ENCODE measurements around the gene TRIM37.
"Not testable (repeated sequence)": the region's sequence is repeated elsewhere in the genome, so short reads cannot be mapped to it uniquely, and the experiment has no call there.

TRIM37 gene

DNA sequence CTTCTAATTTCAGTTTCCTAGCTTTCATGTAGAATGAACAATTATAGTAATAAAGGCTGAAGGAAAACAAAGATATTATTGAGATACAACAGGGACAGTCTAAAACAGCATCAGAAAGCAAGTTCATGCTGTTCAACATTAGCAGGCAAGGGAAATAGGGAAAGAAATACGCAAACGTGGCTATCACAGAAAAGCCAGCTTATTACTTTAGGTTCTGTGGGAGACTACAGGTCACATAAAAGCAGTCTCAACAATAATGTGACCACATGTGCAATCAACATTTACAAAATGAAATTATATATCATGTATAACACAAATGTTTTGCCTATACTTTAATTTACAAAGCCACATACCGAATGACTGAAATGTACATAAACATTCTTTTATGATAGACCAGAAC lies 4.9 kb upstream of the TRIM37 start:
- no peak for DNase-seq (ENCODE audit: low read depth)

DNA sequence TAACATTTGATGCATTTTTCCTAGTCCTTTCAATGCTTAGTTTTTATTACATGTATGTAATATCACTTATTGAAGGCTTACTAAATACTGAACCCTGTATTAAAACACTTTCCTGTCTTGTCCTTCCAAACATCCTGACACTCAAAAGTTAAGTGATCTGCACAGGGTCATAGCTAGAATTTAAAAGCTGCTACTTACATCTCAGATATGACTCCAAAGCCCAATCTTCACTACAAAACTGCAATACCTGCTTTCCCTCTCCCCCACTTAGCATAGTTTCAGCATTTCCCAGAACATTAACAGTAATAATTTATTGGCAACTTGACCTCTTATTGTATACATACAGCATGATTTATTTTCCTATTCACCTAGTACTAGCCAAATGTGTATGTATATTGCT lies 4.3 kb upstream of the TRIM37 start:
- no peak for DNase-seq (ENCODE audit: low read depth)

DNA sequence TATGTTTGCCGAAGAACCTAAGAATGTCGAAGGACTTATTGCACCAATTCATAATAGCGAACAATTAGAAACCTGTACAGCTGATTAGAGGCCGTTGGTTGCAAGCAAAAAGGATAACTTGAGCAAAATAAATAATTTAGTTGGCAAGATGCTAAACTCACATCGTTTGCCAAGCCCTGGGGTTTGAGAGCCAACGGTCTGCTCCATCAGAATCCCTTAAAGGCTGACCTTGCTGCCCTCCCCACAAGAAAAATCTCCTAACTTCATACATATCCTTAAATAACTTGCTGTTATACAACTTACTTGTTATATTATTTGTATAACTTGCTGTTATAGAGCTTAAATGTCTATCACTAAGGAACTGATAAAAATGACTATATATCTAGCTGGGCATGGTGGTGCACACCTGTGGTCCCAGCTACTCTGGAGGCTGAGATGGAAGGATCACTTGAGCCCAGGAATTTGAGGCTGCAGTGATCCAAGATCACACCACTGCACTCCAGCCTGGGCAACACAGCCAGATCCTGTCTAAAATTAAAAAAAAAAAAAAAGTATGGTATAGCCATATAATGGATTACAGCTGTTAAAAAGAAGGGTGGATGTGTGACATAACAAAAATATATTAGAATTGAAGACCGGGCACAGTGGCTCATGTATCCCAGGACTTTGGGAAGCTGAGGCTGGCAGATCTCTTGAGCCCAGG lies 1.9 kb upstream of the TRIM37 start:
- DNase-seq (ENCODE audit: low read depth) = no peak

DNA sequence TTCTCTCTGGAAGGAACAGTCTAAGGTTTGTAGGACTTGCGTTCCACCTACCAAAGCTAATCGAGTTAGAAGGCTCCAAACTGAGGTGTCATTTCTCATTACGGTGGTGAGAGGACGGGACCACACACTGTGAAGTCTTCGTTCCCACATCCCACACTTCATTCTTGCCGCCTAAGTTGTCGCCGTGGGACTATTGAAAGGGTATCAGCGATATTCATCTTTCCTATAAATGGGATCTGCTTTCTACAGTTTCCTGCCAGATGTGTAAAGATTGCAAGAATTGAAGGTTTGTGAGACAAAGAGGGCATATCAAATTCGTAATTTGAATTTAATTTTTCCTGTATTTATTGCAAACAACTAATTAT lies 608 bp upstream of the TRIM37 start:
- DNase-seq (ENCODE audit: low read depth) = no peak

DNA sequence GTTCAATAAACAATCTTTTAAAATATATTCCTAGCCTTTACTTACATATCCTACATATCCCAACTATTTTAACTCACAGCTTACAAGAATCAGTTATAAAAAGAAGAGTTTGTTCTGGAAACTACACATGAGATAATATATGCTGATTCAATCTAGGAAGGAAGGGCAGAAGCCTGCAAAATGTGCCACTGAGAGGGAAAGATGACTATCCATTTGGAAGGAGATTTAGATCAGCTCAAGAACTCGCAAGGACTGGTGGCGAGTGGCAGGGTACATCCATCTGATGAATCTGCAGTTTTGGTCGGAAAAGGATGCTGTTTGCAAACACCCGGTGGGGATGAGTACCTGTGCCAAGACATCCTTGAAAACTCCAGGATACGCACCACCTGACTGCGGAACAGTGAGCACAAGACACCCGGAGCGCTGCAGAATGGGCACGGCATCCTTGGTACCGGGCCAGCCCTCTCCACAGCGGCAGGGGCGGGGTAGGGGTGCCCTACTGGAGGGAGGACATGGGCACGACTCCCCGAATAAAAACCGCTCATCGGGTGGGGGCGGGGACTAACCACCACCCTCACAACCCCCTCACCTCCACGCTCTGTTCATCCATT lies 723 bp downstream of the TRIM37 start:
- DNase-seq (ENCODE audit: low read depth) = peak; percentile 61

DNA sequence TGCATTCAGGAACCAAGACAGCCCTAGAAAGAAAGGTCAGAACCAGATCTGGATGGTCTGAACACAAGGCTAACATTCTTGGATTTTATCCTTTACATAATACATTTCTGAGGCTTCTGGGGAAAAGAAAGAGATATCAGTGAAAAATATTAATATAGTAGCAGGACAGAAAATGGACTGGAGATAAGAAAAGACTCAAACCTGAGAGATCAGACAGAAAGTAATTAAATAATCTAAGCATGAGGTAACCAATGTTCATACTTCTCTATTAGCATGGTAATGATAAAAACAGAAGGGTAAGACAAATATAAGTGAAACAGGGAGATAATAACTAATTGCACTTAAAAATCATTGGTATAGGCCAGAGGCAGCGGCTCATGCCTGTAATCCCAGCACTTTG lies 5.5 kb downstream of the TRIM37 start:
- DNase-seq (ENCODE audit: low read depth) = no peak

DNA sequence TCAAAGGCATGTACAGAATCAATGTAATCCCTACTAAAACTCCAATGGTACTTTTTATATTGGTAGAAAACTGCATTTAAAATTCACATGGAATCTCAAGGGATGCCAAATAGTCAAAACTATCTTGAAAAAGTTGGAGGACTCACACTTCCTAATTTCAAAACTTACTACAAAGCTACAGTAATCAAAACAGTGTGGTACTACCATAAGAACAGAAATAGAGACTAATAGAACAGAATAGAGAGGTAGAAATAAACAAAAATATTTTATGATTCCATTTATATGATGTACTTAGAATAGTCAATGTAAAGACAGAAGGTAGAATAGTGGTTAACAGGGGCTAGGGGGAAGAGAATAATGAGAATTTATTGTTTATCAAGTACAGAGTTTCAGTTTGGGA lies 8.8 kb downstream of the TRIM37 start:
- no peak for DNase-seq (ENCODE audit: low read depth)

DNA sequence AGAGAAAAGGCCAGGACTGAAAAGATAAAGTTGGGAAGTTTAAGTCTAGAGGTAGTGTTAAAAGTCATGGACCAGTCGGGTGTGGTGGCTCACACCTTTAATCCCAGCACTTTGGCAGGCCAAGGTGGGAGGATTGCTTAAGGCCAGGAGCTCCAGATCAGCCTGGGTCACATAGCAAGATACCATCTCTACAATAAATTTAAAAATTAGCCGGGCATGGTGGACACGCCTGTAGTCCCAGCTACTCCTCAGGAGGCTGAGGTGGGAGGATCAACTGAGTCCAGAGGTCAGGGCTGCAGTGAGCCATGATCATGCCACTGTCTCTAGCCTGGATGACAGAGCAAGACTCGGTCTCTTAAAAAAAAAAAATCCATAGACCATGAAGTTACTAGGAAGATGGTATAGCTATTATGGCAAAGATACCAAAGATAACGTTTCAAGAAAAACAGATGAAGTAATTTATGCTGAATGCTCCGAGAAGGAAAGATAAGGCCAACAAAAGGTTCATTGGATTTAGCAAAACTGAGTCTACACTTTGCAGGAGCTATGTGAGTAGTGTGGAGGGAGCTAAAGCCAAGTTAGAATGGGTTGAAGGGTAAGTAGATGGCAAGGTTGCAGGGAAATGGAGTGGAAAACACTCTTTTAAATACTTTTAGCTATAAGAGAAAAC lies 11.7 kb downstream of the TRIM37 start:
- DNase-seq (ENCODE audit: low read depth) = no peak

DNA sequence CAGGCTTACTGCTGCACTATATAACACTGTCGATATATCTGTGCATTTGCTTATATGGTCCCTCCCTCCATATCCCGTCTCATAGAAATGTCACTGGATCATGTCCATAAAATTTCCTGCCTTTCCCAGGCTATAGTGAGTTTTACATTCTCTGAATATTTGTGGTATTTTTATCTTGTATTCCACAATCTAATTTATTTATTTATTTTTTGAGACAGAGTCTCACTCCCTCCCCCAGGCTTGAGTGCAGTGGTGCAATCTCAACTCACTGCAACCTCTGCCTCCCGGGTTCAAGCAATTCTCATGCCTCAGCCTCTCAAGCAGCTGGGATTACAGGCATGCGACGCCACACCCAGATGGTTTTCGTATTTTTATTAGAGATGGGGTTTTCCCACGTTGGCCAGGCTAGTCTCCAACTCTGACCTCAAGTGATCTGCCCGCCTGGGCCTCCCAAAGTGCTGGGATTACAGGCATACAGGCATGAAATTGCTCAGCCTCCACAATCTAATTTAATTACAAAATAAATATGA lies 12.9 kb downstream of the TRIM37 start:
- DNase-seq (ENCODE audit: low read depth) = no peak

DNA sequence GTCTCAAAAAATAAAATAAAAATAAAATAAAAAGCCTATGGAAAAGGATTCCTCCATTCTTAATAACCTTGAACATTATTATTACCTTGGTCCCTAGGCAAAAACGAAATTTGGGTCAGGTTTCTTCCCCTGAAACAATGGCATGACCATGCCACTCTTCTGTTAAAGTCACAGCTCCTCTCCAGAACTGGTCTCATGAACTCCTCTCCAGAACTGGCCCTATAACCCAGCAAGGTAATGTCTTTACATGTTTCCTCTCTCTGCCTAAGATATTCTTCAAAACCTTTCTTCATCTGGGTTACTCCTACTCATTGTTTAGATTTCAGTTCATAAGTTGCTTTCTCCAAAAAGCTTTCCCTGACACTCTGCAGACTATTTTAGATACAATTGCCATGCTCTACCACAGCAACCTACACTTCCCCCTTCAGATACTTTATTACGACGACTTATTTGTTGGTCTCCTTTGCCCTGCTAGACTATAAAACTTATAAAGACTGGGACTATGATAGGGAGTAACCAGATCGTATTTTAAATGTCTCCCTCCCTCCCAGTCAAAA lies 13.5 kb downstream of the TRIM37 start:
- no peak for DNase-seq (ENCODE audit: low read depth)

DNA sequence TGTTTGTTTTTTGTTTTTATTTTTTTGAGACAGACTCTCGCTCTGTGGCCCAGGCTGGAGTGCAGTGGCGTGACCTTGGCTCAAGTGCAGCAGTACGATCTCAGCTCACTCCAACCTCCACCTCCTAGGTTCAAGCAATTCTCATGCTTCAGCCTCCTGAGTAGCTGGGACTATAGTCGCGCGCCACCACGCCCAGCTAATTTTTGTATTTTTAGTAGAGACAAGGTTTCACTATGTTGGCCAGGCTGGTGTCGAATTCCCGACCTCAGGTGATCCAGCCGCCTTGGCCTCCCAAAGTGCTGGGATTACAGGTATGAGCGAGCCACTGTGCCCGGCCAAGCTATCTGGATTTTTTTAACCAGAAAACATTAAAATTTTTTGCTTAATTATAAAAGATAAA lies 16.1 kb downstream of the TRIM37 start:
- DNase-seq (ENCODE audit: low read depth) = not testable (repeated sequence)

DNA sequence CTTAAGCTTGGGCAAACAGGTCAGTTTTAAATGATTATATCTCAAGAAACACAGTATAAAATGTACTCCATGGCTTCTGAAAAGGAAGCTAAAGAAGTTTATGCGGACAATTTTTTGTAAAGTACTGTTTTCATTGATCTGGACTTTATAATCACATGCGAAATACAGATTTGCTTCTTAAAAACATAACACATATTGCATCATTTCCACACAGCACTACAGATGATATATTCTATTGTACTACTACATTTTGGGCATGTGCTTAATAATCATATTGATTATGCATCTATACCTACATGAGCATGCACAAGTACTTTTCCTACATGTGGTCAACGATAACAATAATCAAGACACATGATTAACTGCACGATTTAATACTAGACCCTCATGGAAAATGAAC lies 22.5 kb downstream of the TRIM37 start:
- DNase-seq (ENCODE audit: low read depth) = no peak

DNA sequence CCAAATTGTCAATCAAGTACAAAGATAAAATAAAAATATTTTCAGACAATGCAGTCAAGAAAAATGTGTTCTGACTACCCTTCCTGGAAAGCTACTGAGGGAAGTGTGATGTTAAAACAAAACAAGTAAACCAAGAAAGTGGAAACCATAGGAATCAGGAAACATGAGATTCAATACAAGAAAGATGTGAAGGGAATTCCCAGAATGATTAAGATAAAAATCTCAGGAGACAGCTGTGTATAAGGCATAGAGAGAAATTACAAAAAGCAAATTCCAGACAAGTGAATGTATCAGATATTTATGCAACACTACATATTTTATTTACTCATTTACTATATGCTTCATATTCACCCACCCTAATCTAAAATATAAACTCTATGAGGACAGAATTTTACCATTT lies 32.2 kb downstream of the TRIM37 start:
- DNase-seq (ENCODE audit: low read depth) = no peak

DNA sequence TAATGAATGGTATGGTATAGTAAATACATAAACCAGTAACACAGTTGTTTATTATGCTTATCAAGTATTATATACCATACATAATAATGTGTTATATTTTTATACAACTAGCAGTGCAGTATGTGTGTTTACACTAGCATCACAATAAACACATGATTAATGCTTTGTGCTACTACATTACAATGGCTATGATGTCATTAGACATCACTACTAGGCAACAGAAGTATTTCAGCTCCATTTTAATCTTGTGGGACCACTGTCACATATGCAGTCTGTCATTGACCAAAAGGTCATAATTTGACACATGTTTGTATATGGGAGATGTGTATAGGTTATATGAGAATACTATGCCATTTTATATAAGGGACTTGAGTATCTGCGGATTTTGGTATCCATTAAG lies 32.7 kb downstream of the TRIM37 start:
- no peak for DNase-seq (ENCODE audit: low read depth)

DNA sequence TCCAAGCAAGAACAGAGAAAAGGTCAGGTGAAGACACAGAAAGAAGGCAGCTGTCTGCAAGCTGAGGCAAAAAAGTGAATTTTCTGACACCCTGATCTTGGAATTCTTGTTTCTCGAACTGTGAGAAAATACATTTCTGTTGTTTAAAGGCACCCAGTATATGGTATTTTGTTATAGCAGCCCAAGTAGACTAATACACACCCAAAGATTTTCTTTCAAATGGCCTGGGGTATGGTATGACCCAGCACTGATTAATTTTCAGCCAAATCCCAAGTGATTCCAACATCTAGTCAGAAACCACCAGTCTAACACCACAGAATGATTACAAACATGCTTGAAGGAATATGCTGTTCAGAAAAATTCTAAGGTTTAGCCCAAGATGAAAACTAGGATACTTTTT lies 36.8 kb downstream of the TRIM37 start:
- no peak for DNase-seq (ENCODE audit: low read depth)

DNA sequence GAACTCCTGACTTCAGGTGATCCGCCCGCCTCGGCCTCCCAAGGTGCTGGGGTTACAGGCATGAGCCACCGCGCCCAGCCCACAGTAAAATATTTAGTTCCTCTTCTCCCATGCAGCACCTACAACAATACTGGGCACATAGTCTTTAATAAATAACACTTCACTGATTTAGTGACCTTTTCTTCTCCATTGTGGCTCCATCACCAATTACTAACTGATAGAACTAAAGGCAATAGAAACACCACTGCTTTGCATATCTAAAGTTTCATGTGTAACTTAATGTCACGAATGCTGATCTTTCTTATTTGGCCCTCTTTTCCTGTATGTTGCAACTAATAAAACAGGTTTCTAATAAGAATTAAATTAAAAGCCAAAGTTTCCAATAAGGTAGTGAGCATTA lies 38.9 kb downstream of the TRIM37 start:
- no peak for DNase-seq (ENCODE audit: low read depth)

DNA sequence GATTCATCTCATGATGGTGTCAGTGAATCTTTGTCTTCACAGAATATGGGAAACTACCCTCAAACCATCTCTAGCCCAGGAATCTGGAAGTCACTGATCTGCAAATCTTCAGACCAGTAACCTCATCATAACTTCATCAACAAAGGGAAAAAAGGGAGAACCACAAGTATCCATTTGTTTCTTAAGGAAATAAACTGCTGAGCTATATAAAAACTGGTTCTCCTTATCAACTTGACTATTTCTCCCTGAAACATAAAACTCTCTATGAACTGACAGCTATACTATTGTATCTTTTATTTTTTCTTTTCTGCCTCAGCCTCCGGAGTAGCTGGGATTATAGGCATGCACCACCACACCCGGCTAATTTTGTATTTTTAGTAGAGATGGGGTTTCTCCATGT lies 39.3 kb downstream of the TRIM37 start:
- DNase-seq (ENCODE audit: low read depth) = no peak

DNA sequence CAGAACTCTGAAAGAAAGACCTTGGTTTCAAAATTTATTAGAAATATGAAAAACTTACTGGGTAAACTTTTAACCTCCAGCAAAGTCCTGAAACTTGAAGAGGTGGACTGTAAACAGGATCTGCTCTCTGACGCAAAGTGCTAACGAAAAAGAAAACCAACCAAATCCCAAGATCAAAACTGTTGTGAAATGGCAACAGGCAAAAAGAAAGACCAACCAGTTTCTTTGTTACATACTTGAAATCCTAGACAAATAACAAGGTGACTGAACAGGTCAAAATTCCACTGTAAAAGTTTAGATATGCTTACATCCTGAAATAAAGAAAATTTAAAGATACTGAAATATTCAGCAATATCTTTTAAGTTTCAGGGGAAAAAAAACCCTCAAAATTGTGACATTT lies 44.2 kb downstream of the TRIM37 start:
- DNase-seq (ENCODE audit: low read depth) = no peak

DNA sequence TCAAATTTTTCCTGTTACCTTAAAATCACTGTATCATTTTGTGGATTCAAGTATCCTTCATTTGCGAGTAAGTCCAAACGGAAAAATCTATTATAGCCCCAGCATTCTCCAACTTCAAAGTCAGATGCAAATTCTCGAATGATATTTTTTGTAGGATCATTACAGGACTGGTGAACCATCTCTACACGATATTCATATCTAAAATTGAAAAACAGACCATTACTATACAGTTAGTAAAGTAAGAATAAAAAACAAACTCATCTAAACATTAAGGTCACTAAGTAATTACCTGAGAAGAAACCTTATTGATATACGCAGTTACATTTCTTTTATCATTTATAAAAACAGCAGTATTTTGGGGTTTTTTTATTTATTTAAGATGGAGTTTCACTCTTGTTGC lies 49.8 kb downstream of the TRIM37 start:
- no peak for DNase-seq (ENCODE audit: low read depth)

DNA sequence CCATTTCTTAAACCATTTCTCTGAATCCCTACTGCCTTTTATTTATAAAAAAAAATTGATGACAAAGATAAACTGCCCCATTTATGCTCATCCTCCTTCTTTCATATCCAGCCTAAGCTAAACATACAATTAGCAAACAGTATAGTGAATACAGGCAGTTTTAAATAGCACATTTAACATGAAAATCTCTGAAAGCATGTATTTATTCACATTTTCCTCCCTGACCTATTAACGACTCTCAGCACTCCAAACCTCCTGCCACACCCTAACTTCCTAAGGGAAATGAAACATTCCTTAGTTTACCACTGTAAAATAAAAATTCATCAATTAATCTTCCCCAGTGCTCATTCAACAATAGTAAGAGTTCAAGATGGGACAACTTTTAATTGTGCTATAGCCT lies 56.9 kb downstream of the TRIM37 start:
- DNase-seq (ENCODE audit: low read depth) = no peak

DNA sequence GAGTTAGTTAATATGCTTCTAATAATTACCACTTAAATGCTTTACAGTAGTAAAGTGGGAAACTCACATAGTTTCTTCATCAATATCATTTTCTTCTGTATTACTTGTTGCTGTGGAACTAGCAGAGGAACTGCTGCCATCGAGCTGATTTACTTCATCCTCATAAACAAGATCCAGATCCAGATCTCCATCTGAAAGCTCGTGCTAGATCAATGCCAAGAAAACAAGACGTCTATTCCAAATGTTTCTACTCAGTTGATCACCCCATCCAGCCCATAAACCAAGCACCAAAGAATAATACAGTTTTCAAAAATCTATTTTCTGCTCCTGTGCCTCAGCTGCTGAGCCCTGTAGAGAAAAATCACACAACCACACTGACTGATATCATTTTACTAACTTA lies 59.1 kb downstream of the TRIM37 start:
- no peak for DNase-seq (ENCODE audit: low read depth)

DNA sequence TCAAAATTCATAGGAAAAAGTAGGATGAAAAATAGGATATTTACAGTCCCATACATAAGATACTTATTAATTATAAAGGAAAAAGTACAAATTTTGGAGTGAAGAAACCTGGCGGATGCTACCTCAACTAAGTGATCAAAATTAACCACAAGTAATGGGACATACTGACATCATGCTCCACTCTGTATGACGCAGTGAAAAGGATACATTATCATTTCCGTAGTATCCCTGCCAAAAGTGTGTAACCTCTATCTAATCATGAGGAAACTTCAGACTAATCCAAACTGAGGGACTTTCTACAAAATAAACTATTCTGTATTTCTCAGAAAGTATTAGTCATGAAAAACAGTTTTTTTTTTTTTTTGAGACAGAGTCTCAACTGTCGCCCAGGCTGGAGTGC lies 60.5 kb downstream of the TRIM37 start:
- no peak for DNase-seq (ENCODE audit: low read depth)

DNA sequence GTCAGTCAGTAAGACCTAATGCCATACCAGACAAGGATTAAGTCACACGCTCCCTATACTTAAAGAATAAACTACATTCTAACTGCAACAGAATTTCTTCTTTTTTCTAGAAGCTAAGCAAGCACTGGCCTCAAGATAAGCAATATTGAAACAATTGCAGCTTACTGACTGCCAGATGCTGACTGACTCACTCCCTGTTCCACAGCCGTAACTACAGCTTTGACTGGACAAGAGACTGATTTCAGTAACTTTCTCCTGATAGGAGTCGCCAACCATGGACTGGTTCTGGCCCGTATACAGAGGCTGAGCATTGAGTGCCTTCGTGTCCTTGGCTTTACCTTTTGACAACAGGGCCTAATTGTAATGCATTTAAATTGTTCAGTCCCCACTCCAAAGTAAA lies 67.9 kb downstream of the TRIM37 start:
- no peak for DNase-seq (ENCODE audit: low read depth)

Data from activated T-helper 9 cell treated with anti-CD3 and anti-CD28 coated beads, Interleukin-2, amount 50 U/mL, for 16 hours (primary cell).